ENCODE data around the gene ZNF281.

DNA sequence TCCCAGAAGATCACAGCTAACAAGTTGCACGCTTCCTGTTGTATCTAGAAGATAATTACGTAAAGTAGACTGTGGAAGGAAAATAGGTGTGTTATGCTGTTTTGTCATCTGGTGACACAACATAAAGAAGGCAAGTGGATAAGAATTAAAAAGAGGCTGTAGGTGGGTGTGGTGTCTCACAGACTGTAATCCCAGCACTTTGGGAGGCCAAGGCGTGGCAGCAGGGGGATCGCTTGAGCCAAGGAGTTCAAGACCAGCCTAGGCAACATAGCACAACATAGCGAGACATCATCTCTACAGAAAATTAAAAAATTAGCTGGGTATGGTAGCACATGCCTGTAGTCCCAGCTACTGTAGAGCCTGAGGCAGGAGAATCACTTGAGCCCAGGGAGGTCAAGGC is 17.9 kb upstream of the ZNF281 start:
- TF ChIP-seq ZNF274 (IDR thresholded peaks at IDR 0.05; ENCODE audit: low read depth, low read length) = no peak
- no peak for TF ChIP-seq SUZ12 (IDR thresholded peaks at IDR 0.05; ENCODE audit: extremely low read depth, insufficient read depth, insufficient read length)
